Ishikawa (cell line): ENCODE data around the gene NR5A1.

Experiments used
- CEBPB ChIP-seq: IDR thresholded peaks from 2 replicates; pipeline ENCODE4 v1.6.1; 2012
- CREB1 ChIP-seq: IDR thresholded peaks from 2 replicates; pipeline ENCODE4 v1.6.1; 2012; ENCODE audit warnings: low read depth
- EP300 ChIP-seq: IDR thresholded peaks from 2 replicates; pipeline ENCODE4 v1.6.1; 2012; ENCODE audit warnings: borderline replicate concordance
- FOXM1 ChIP-seq: IDR thresholded peaks from 2 replicates; pipeline ENCODE4 v1.6.1; 2012; ENCODE audit warnings: low read depth, borderline replicate concordance
- MAX ChIP-seq: IDR thresholded peaks from 2 replicates; pipeline ENCODE4 v1.6.1; 2012
- NFIC ChIP-seq: IDR thresholded peaks from 2 replicates; pipeline ENCODE4 v1.6.1; 2012
- RAD21 ChIP-seq: IDR thresholded peaks from 2 replicates; pipeline ENCODE4 v1.6.1; 2012; ENCODE audit warnings: low read depth
- REST ChIP-seq: IDR thresholded peaks from 2 replicates; pipeline ENCODE4 v1.6.1; 2012; ENCODE audit warnings: low read depth, mild to moderate bottlenecking
- TAF1 ChIP-seq: IDR thresholded peaks from 2 replicates; pipeline ENCODE4 v1.6.1; 2012; ENCODE audit warnings: low read depth, mild to moderate bottlenecking
- TCF12 ChIP-seq: IDR thresholded peaks from 2 replicates; pipeline ENCODE4 v1.6.1; 2012; ENCODE audit warnings: low read depth
- USF1 ChIP-seq: IDR thresholded peaks from 2 replicates; pipeline ENCODE4 v1.6.1; 2012
- ZBTB7A ChIP-seq: IDR thresholded peaks from 2 replicates; pipeline ENCODE4 v1.6.1; 2012; ENCODE audit warnings: low read depth

GRCh38 chr9:124441291-124441690 is 65.9 kb downstream of the NR5A1 start:
- no peak for TF ChIP-seq RAD21
- TF ChIP-seq CEBPB = no peak
- TF ChIP-seq NFIC = no peak
- TF ChIP-seq TCF12 = no peak
- TF ChIP-seq REST = no peak
- TF ChIP-seq EP300 = no peak
- TF ChIP-seq ZBTB7A = no peak
- TF ChIP-seq CREB1 = no peak
- no peak for TF ChIP-seq USF1
- TF ChIP-seq FOXM1 = no peak
- no peak for TF ChIP-seq TAF1
- no peak for TF ChIP-seq MAX
